HCT116 (cell line): ENCODE measurements around the gene MYEOV.

Source experiments
- ELF1 ChIP-seq: IDR thresholded peaks from 2 replicates; pipeline ENCODE4 v1.6.1; 2012; ENCODE audit warnings: low read depth, borderline replicate concordance
- EZH2 ChIP-seq: fragments of 200-600 bp; sonication (generic); IDR thresholded peaks from 2 replicates; pipeline ENCODE4 v1.6.1; 2017; ENCODE audit warnings: antibody characterized with exemption, mixed run types
- EZH2phosphoT487 ChIP-seq: fragments of 200-600 bp; IDR thresholded peaks from 2 replicates; pipeline ENCODE4 v1.6.1; 2018; ENCODE audit warnings: antibody characterized with exemption, borderline replicate concordance
- JUND ChIP-seq: IDR thresholded peaks from 2 replicates; pipeline ENCODE4 v1.6.1; 2012
- POLR2AphosphoS5 ChIP-seq: IDR thresholded peaks from 2 replicates; pipeline ENCODE4 v1.6.1; 2011; ENCODE audit warnings: mild to moderate bottlenecking, low read depth, low read length, moderate library complexity
- YY1 ChIP-seq: IDR thresholded peaks from 2 replicates; pipeline ENCODE4 v1.6.1; 2011; ENCODE audit warnings: low read length, low read depth, moderate library complexity, mild to moderate bottlenecking; ENCODE audit not compliant: insufficient replicate concordance; ENCODE audit errors: extremely low read depth
- ZFX ChIP-seq: fragments of 450-650 bp; IDR thresholded peaks from 2 replicates; pipeline ENCODE4 v1.6.1; 2017
- TF ChIP-seq, protein P1 (sequence below), 3 experiments: fragments of 200-600 bp in 1 of 3; sonication (generic) in 1 of 3; IDR thresholded peaks in 2 of 3; conservative IDR thresholded peaks in 1 of 3; 2 replicates each; pipeline ENCODE4 v1.5.1; 2012 to 2017; ENCODE audit warnings: low read depth in 2 of 3, low read length in 2 of 3, antibody characterized with exemption in 1 of 3, borderline replicate concordance in 1 of 3, control low read depth in 1 of 3, mild to moderate bottlenecking in 1 of 3, mixed read lengths in 1 of 3, mixed run types in 1 of 3, moderate library complexity in 1 of 3; ENCODE audit not compliant: insufficient read depth in 1 of 3
- TF ChIP-seq, protein P2 (sequence below): IDR thresholded peaks from 2 replicates; pipeline ENCODE4 v1.6.1; 2011; ENCODE audit warnings: mild to moderate bottlenecking, low read length, moderate library complexity; ENCODE audit not compliant: insufficient replicate concordance; ENCODE audit errors: extremely low read depth
- TF ChIP-seq, protein P3 (sequence below): IDR thresholded peaks from 2 replicates; pipeline ENCODE4 v1.6.1; 2012
- TF ChIP-seq, protein P4 (sequence below): IDR thresholded peaks from 2 replicates; pipeline ENCODE4 v1.6.1; 2012; ENCODE audit warnings: low read depth

- TF ChIP-seq EZH2 (no peak), EZH2phosphoT487 (no peak), ELF1 (no peak), POLR2AphosphoS5 (no peak), JUND (no peak), YY1 (no peak), ZFX (no peak)
- TF ChIP-seq, protein P1, sequence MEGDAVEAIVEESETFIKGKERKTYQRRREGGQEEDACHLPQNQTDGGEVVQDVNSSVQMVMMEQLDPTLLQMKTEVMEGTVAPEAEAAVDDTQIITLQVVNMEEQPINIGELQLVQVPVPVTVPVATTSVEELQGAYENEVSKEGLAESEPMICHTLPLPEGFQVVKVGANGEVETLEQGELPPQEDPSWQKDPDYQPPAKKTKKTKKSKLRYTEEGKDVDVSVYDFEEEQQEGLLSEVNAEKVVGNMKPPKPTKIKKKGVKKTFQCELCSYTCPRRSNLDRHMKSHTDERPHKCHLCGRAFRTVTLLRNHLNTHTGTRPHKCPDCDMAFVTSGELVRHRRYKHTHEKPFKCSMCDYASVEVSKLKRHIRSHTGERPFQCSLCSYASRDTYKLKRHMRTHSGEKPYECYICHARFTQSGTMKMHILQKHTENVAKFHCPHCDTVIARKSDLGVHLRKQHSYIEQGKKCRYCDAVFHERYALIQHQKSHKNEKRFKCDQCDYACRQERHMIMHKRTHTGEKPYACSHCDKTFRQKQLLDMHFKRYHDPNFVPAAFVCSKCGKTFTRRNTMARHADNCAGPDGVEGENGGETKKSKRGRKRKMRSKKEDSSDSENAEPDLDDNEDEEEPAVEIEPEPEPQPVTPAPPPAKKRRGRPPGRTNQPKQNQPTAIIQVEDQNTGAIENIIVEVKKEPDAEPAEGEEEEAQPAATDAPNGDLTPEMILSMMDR (IDR thresholded peaks at IDR 0.05 in 2 of 3, conservative IDR thresholded peaks at IDR 0.05 in 1 of 3; ENCODE audit: borderline replicate concordance in 1 of 3, insufficient read depth in 1 of 3, low read depth in 2 of 3, low read length in 2 of 3): no peak
- TF ChIP-seq, protein P2, sequence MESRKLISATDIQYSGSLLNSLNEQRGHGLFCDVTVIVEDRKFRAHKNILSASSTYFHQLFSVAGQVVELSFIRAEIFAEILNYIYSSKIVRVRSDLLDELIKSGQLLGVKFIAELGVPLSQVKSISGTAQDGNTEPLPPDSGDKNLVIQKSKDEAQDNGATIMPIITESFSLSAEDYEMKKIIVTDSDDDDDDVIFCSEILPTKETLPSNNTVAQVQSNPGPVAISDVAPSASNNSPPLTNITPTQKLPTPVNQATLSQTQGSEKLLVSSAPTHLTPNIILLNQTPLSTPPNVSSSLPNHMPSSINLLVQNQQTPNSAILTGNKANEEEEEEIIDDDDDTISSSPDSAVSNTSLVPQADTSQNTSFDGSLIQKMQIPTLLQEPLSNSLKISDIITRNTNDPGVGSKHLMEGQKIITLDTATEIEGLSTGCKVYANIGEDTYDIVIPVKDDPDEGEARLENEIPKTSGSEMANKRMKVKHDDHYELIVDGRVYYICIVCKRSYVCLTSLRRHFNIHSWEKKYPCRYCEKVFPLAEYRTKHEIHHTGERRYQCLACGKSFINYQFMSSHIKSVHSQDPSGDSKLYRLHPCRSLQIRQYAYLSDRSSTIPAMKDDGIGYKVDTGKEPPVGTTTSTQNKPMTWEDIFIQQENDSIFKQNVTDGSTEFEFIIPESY: no peak
- TF ChIP-seq, protein P3, sequence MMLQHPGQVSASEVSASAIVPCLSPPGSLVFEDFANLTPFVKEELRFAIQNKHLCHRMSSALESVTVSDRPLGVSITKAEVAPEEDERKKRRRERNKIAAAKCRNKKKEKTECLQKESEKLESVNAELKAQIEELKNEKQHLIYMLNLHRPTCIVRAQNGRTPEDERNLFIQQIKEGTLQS: no peak
- TF ChIP-seq, protein P4, sequence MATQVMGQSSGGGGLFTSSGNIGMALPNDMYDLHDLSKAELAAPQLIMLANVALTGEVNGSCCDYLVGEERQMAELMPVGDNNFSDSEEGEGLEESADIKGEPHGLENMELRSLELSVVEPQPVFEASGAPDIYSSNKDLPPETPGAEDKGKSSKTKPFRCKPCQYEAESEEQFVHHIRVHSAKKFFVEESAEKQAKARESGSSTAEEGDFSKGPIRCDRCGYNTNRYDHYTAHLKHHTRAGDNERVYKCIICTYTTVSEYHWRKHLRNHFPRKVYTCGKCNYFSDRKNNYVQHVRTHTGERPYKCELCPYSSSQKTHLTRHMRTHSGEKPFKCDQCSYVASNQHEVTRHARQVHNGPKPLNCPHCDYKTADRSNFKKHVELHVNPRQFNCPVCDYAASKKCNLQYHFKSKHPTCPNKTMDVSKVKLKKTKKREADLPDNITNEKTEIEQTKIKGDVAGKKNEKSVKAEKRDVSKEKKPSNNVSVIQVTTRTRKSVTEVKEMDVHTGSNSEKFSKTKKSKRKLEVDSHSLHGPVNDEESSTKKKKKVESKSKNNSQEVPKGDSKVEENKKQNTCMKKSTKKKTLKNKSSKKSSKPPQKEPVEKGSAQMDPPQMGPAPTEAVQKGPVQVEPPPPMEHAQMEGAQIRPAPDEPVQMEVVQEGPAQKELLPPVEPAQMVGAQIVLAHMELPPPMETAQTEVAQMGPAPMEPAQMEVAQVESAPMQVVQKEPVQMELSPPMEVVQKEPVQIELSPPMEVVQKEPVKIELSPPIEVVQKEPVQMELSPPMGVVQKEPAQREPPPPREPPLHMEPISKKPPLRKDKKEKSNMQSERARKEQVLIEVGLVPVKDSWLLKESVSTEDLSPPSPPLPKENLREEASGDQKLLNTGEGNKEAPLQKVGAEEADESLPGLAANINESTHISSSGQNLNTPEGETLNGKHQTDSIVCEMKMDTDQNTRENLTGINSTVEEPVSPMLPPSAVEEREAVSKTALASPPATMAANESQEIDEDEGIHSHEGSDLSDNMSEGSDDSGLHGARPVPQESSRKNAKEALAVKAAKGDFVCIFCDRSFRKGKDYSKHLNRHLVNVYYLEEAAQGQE: no peak
Observed at GRCh38 chr11:69280451-69280850, 13.5 kb upstream of the MYEOV start.
